Smooth muscle cell (in vitro differentiated cells): ENCODE results near the gene CCT5. TPM values are rescaled to one million over a fixed set of nuclear protein-coding genes. Genes with fewer than 3 reads are reported as not detected.

ENCODE experiments used
- DNase-seq: peaks from one replicate; lab custom pipeline; 2025; ENCODE audit not compliant: unreplicated experiment; lab: John Stamatoyannopoulos, UW
- H2AFZ ChIP-seq: fragments of 200-600 bp; sonication (generic); 2 replicates; pipeline ENCODE4 v1.6.0; 2016; ENCODE audit warnings: antibody characterized with exemption, low read depth, mild to moderate bottlenecking
- H3F3A ChIP-seq: fragments of 200-600 bp; sonication (generic); 2 replicates; pipeline ENCODE4 v1.6.0; 2017; ENCODE audit warnings: antibody characterized with exemption, low read depth
- H3K27ac ChIP-seq: fragments of 200-600 bp; sonication (generic); 2 replicates; pipeline ENCODE4 v1.5.1; 2016; ENCODE audit warnings: low read depth, mild to moderate bottlenecking
- H3K27me3 ChIP-seq: fragments of 200-600 bp; sonication (generic); 2 replicates; pipeline ENCODE4 v1.6.1; 2016; ENCODE audit warnings: low read depth, mild to moderate bottlenecking
- H3K36me3 ChIP-seq: fragments of 200-600 bp; sonication (generic); 2 replicates; pipeline ENCODE4 v1.5.1; 2016; ENCODE audit warnings: low read depth
- H3K4me1 ChIP-seq: fragments of 200-600 bp; sonication (generic); 2 replicates; pipeline ENCODE4 v1.5.1; 2016; ENCODE audit warnings: low read depth
- H3K4me2 ChIP-seq: fragments of 200-600 bp; sonication (generic); 2 replicates; pipeline ENCODE4 v1.6.0; 2016; ENCODE audit warnings: mild to moderate bottlenecking
- H3K4me3 ChIP-seq: fragments of 200-600 bp; sonication (generic); 2 replicates; pipeline ENCODE4 v1.5.1; 2016; ENCODE audit warnings: mild to moderate bottlenecking
- H3K79me2 ChIP-seq: fragments of 200-600 bp; sonication (generic); 2 replicates; pipeline ENCODE4 v1.6.0; 2016; ENCODE audit warnings: low read depth, mild to moderate bottlenecking
- H3K9ac ChIP-seq: fragments of 200-600 bp; sonication (generic); 2 replicates; pipeline ENCODE4 v1.6.0; 2016; ENCODE audit warnings: low read depth
- H3K9me3 ChIP-seq: fragments of 200-600 bp; sonication (generic); replicated peaks from 2 replicates; pipeline ENCODE4 v1.5.1; 2016; ENCODE audit warnings: low read depth
- H4K20me1 ChIP-seq: fragments of 200-600 bp; sonication (generic); 2 replicates; pipeline ENCODE4 v1.6.0; 2016; ENCODE audit warnings: low read depth
- WGBS: methylation state at CpG from one replicate; pipeline ENCODE4 v1.1.7; 2016; ENCODE audit warnings: low lambda C conversion rate; 5-methylcytosine and 5-hydroxymethylcytosine counted together
- polyA plus RNA-seq: library from polyadenylated mRNA; unstranded; fragments of >200 nt; fragmentation: Nextera tagmentation; extraction: Ambion mirVana; gene quantifications from 2 replicates; pipeline ENCODE4 v1.2.1, GENCODE V29; 2016
- total RNA-seq: library from RNA; depleted of rRNA; stranded (reverse); fragments of >200 nt; gene quantifications from 2 replicates; pipeline ENCODE4 v1.2.3, GENCODE V29; 2014
- TF ChIP-seq, protein P1 (sequence below): fragments of 200-600 bp; sonication (generic); IDR thresholded peaks from 2 replicates; pipeline ENCODE4 v1.5.1; 2017; ENCODE audit warnings: borderline replicate concordance, mild to moderate bottlenecking, antibody characterized with exemption; ENCODE audit not compliant: insufficient read depth, poor library complexity, severe bottlenecking

CCT5 gene
- total and polyA plus RNA-seq, 2 experiments from 2014 or later, result 146 to 198 TPM

DNA sequence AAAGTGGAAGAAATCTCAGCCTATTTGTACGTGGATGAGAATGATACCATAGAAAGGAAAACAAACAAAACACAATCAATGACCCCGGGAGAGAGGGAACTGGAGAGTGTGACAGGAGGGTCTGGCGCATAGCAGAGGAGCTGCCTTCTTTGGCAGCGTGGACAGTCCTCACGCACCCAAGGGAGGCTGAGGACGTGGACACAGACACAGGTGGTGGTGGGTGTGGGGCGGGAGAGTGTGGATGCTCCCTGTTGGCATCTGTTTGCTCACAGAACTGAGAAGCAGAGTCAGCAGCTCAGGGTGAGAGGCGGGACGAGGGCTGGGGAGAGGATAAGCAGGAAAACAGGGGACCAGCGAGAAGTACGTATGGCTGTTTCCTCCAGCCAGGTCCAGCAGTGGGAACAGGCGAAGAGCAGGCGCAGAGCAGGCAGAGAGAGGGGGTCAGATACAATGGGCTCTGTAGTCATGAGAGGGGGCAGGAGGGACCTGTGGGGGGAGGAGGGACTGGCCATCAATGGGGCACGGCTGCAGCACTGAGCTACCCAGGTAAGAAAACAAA lies 47.6 kb downstream of the CCT5 start:
- WGBS, result 89% methylated on average over 8 of the region's 14 CpGs

GRCh38 chr5:10300246-10300645 lies 50.2 kb downstream of the CCT5 start:
- 93% methylated on average over 5 of the region's 5 CpGs for WGBS

More for the DNA sequence above, 47.6 kb downstream of the CCT5 start:
- H4K20me1 ChIP-seq, result no peaks in the 10 kb centered on the region
- no peak overlapping the region for H3K4me2 ChIP-seq
- H3K9me3 ChIP-seq, result no peaks in the 10 kb centered on the region
- H3K9ac ChIP-seq, result no peak overlapping the region
- TF ChIP-seq, protein P1, sequence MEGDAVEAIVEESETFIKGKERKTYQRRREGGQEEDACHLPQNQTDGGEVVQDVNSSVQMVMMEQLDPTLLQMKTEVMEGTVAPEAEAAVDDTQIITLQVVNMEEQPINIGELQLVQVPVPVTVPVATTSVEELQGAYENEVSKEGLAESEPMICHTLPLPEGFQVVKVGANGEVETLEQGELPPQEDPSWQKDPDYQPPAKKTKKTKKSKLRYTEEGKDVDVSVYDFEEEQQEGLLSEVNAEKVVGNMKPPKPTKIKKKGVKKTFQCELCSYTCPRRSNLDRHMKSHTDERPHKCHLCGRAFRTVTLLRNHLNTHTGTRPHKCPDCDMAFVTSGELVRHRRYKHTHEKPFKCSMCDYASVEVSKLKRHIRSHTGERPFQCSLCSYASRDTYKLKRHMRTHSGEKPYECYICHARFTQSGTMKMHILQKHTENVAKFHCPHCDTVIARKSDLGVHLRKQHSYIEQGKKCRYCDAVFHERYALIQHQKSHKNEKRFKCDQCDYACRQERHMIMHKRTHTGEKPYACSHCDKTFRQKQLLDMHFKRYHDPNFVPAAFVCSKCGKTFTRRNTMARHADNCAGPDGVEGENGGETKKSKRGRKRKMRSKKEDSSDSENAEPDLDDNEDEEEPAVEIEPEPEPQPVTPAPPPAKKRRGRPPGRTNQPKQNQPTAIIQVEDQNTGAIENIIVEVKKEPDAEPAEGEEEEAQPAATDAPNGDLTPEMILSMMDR, result no peak
- H2AFZ ChIP-seq, result no peak overlapping the region
- H3K27me3 ChIP-seq, result no peaks in the 10 kb centered on the region
- DNase-seq, result no peak
- no peaks in the 10 kb centered on the region for H3K4me1 ChIP-seq
- H3K4me3 ChIP-seq, result no peak overlapping the region
- no peaks in the 10 kb centered on the region for H3K79me2 ChIP-seq
- H3K27ac ChIP-seq, result no peak overlapping the region
- H3K36me3 ChIP-seq, result no peaks in the 10 kb centered on the region
- no peaks in the 10 kb centered on the region for H3F3A ChIP-seq

DNA sequence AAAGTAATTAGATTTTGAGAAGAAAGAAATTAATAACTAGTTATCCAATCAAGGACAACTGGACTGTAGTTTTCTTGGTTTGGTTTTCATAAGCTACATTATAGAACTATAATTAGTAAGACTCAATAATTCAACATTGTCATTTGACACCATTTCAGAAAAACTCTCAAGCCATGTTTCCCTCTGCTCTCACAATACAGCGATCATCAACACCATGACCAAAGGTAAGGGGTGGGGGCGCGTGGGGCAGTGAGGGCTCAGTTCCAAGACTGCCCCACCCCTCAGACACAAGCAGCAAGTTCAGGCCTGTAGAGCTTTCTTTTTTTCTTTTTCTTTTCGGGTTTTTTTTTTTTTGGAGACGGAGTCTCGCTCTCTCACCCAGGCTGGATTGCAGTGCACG lies 51.2 kb downstream of the CCT5 start:
- 90% methylated on average over 7 of the region's 7 CpGs for WGBS
- Histone ChIP-seq H3K27ac (no peak overlapping the region), H3K4me2 (no peak overlapping the region)

More at GRCh38 chr5:10300246-10300645, 50.2 kb downstream of the CCT5 start:
- DNase-seq, result no peak
- Histone ChIP-seq H3K4me2 (no peak overlapping the region), H3K27me3 (no peaks in the 10 kb centered on the region), H2AFZ (no peak overlapping the region), H3K4me1 (no peaks in the 10 kb centered on the region), H3K79me2 (no peaks in the 10 kb centered on the region), H3K9me3 (no peaks in the 10 kb centered on the region), H3K4me3 (no peak overlapping the region), H3K36me3 (no peaks in the 10 kb centered on the region), H4K20me1 (no peaks in the 10 kb centered on the region), H3K27ac (no peak overlapping the region), H3K9ac (no peak overlapping the region), H3F3A (no peaks in the 10 kb centered on the region)
- TF ChIP-seq, protein P1, result no peak

More for the DNA sequence above, 51.2 kb downstream of the CCT5 start:
- H3K4me1 ChIP-seq, result no peaks in the 10 kb centered on the region
- TF ChIP-seq, protein P1, result no peak
- H3K27me3 ChIP-seq, result no peaks in the 10 kb centered on the region
- no peak overlapping the region for H3K9ac ChIP-seq
- H3K36me3 ChIP-seq, result no peaks in the 10 kb centered on the region
- H3K79me2 ChIP-seq, result no peaks in the 10 kb centered on the region
- H4K20me1 ChIP-seq, result no peaks in the 10 kb centered on the region
- no peaks in the 10 kb centered on the region for H3K9me3 ChIP-seq
- H3F3A ChIP-seq, result no peaks in the 10 kb centered on the region
- no peak overlapping the region for H2AFZ ChIP-seq
- no peak for DNase-seq
- H3K4me3 ChIP-seq, result no peak overlapping the region
